ENCODE data around the gene PLCL1. TPM values are rescaled to one million over a fixed set of nuclear protein-coding genes. Genes with fewer than 3 reads are reported as not detected.

PLCL1 gene
- total RNA-seq, 1 donor from 2014 or later = 93.3 TPM

DNA sequence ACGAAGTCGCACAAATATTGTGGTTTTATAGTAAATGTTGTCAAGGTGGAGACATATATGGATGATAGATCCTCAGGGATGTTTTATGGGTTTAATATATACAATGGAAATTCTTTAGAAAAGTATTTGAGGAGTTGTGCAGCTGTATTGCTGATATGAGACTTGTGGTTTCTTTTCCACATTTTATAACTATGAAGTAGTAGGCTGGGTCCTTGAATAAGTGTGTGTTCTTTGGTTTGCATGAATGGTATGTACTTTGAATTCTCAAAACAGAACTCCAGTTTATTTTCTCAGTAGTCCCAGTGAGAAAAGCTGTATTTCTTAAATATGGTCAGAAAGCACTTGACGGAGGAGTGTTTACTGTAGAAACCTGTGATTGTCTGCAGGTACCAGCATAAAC lies 42.4 kb downstream of the PLCL1 start:
- ATAC-seq (ENCODE audit: poor library complexity) (no peak), DNase-seq (no peak)
- intact Hi-C loops (cut with DNase I) = no loop called here

GRCh38 chr2:197847651-197848401 lies 43.4 kb downstream of the PLCL1 start:
- intact Hi-C loops (cut with DNase I) = no loop called here
- peak; percentile 83 for ATAC-seq (ENCODE audit: poor library complexity)
- DNase-seq = no peak

DNA sequence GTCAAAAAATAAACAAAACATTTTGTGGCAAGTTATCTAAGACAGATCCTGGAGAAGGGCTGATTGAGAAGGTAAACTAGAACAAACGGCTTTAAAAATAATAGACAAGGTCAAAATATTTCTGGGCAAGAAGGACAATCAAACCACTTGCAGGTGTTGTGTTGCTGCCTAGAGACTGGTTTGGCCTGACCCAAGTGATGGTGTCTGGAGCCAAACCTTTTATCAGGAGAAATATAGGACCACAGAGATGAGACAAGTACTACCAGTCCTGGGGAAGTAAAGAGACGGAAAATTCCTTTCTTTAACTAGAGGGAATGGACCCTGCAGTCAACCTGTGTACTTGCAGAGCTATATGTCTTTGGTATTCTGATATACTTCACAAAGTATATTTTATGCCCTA lies 44.2 kb downstream of the PLCL1 start:
- DNase-seq (no peak), ATAC-seq (ENCODE audit: poor library complexity) (peak; percentile 57)
- intact Hi-C loops (cut with DNase I) = no loop called here

GRCh38 chr2:197850882-197851450 lies 46.6 kb downstream of the PLCL1 start:
- ATAC-seq (ENCODE audit: poor library complexity) (no peak), DNase-seq (no peak)
- intact Hi-C loops (cut with DNase I) = no loop called here

DNA sequence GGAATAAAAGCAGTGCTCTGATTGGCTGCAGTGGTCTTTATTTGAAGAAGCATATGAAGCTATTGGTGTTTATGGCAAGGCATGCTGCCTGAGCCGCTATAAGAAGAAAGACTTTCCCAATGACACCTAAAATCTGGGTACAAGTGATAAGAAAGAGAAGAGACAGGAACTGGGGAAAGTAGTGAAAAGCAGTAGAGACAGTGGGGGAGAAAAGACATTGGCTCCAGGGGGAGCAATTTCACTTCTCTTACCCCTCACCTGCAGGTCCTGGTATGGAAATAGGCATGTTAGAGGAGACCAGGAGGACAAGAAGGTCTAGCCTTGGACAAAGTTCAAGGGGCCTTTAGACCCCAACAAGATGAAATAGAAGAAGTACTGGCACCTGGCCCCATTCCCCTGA lies 47.1 kb downstream of the PLCL1 start:
- intact Hi-C loops (cut with DNase I) = no loop called here
- no peak for ATAC-seq (ENCODE audit: poor library complexity)
- no peak for DNase-seq

DNA sequence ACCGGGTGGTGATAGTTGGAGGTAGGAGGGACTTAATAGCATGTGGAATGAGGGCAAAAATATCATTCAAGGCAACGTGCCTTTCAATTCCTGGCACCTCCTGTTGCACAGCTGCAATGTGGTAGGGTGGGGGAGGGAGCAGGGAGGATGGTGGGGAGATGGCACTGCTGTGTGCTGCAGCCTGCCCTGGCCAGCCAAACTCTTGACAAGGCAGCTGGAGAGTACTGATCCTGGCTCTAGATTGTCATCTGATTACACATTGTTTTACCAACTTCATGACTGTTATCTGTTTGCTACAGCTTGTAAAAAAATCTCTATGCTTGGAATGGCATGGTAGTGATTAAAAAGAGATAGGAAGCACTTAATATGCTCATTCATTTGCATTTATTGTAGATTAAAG lies 47.7 kb downstream of the PLCL1 start:
- no peak for DNase-seq
- peak; percentile 57 for ATAC-seq (ENCODE audit: poor library complexity)
- intact Hi-C loops (cut with DNase I) = no loop called here

- no peak for ATAC-seq (ENCODE audit: poor library complexity)
- DNase-seq = no peak
- intact Hi-C loops (cut with DNase I) = no loop called here
Measured at GRCh38 chr2:197853549-197853948, 49.2 kb downstream of the PLCL1 start.

DNA sequence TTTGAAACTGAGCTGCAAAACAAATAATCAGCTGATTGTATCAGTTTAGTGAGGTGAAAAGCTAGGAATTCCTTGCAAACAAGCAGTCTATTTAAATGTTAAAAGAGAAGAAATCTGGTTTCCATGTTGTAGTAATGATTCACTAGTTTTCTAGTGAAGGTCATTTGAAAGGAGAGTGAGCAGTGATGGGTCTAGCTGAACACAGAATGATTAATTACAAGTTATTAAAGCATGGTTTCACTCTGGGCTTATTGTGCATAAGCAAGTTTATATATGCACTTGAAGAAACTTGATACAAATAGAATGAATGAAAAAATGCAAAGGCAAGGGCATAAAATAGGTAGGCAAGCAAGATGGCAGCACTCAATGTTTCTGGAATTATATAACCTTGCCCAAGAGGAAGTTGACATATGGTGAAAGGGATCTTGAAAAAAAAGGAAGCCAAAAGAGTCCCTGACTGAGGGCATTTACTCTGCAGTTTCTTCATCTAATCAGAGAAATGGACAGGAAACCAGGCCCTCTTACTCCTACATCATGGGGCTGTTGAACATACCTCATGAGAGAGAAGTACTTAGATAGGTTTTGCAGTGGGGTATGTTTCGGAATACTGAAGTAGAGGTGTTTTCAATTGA lies 53.2 kb downstream of the PLCL1 start:
- DNase-seq (no peak), ATAC-seq (ENCODE audit: poor library complexity) (no peak)
- intact Hi-C loops (cut with DNase I) = no loop called here

DNA sequence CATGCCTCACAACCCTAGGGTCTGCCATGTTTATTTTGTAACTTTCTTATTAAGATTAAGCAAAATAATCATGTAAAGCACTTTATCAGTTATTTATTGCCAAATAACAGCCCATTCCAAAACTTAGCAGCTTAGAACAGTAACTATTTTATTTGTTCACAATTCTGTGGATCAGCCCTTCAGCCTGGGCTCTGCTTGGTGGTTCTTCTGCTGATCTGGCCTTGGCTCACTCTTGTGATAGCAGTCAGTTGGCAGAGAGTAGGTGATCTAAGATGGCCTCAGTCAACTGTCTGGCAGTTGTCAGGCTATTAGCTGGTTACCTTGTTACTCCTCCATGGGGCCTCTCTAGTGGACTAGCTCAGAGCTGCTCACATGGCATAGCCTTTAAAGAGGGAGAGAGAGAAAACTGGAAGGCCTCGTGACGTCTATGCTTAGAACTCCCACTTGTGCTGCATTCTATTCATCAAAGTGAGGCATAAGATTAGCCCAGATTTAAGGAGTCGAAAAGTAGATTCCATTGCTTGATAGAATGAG lies 54.3 kb downstream of the PLCL1 start:
- intact Hi-C loops (cut with DNase I) = no loop called here
- DNase-seq = no peak
- no peak for ATAC-seq (ENCODE audit: poor library complexity)

GRCh38 chr2:197862246-197862955 lies 58.0 kb downstream of the PLCL1 start:
- no peak for ATAC-seq (ENCODE audit: poor library complexity)
- intact Hi-C loops (cut with DNase I) = no loop called here
- DNase-seq = no peak

DNA sequence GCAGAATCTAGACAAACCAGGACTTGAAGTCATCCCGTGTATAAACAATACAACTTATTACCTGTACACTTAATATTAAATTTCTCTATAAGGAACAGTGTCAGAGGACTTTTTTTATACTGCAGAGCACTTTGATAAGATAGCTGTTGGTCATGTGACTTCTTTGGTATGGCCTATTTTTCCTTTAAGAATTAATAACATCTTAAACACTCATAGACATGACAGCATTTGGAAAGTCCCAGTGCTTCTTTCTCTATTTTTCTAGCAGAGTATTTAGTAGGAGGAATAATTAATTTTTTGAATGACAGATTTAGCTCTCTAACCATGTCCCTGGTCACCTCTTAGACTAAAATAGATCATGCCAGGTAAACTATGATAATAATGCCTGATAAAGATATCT lies 59.4 kb downstream of the PLCL1 start:
- intact Hi-C loops (cut with DNase I) = no loop called here
- DNase-seq (no peak), ATAC-seq (ENCODE audit: poor library complexity) (no peak)

DNA sequence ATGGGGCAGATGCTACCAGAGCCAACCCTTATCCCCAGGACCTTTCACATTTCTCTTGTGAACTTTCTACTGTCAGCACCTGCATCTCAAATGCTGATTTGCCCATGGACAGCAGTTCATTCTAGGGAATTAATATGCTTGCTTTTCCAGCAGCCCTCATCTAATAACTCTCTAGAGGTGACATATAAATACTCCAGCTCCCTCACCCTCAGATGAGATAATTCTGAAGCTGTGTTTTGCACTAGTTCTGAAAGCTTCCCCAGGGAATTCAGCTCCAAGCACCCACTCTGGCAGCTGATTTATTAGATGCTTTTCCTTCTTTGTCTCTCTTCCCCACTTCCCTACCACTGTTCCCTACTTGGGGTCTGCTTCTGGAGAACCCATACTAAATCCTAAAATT lies 62.1 kb downstream of the PLCL1 start:
- intact Hi-C loops (cut with DNase I) = no loop called here
- ATAC-seq (ENCODE audit: poor library complexity) (peak; percentile 26), DNase-seq (no peak)

GRCh38 chr2:197867033-197867432 lies 62.6 kb downstream of the PLCL1 start:
- intact Hi-C loops (cut with DNase I) = no loop called here
- ATAC-seq (ENCODE audit: poor library complexity) = no peak

GRCh38 chr2:197867624-197868023 lies 63.2 kb downstream of the PLCL1 start:
- DNase-seq = no peak
- ATAC-seq (ENCODE audit: poor library complexity) = peak; percentile 10
- intact Hi-C loops (cut with DNase I) = no loop called here

More at GRCh38 chr2:197867033-197867432, 62.6 kb downstream of the PLCL1 start:
- DNase-seq = no peak

- no peak for DNase-seq
- intact Hi-C loops (cut with DNase I) = no loop called here
- no peak for ATAC-seq (ENCODE audit: poor library complexity)
Measured at GRCh38 chr2:197868206-197868605, 63.8 kb downstream of the PLCL1 start.

DNA sequence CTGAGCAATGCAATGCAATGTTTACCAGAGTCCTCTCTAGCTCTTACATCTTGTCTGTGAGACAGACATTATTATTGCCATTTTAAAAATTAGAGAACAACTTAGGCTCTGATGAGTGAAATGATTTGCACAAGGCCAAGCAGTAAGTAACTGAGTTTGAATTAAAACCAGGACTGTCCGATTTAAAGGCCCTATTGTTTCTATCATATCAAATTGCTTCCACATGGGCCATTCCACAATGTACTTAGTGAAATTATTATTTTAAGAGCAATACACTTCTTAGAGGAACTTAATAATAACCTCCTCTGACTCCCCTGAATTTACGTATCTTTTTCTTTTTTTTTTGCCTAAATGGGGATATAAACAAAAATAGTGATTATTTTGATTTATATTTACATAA lies 64.6 kb downstream of the PLCL1 start:
- no peak for DNase-seq
- intact Hi-C loops (cut with DNase I) = no loop called here
- no peak for ATAC-seq (ENCODE audit: poor library complexity)

- peak; percentile 60 for ATAC-seq (ENCODE audit: poor library complexity)
- DNase-seq = no peak
- intact Hi-C loops (cut with DNase I) = loop anchor here (10.0 kb wide), 1 partner anchor 65 kb away; the partner anchor contains the start of gene PLCL1
Measured at GRCh38 chr2:197869501-197870111, 65.2 kb downstream of the PLCL1 start.

- no peak for DNase-seq
- intact Hi-C loops (cut with DNase I) = loop anchor here (10.0 kb wide), 1 partner anchor 65 kb away; the partner anchor contains the start of gene PLCL1
- no peak for ATAC-seq (ENCODE audit: poor library complexity)
Measured at GRCh38 chr2:197870137-197870536, 65.7 kb downstream of the PLCL1 start.
